ENCODE measurements around the gene TRIM37. TPM values are rescaled to one million over a fixed set of nuclear protein-coding genes. Genes with fewer than 3 reads are reported as not detected.
A peak's percentile ranks its signal among the peaks of the same experiment; 100 is the strongest.
"Not testable (repeated sequence)": the region's sequence is repeated elsewhere in the genome, so short reads cannot be mapped to it uniquely, and the experiment has no call there.

The TRIM37 gene
- total and polyA plus RNA-seq, 11 donors: 5.8 to 26.2 (median 19.1) TPM

DNA sequence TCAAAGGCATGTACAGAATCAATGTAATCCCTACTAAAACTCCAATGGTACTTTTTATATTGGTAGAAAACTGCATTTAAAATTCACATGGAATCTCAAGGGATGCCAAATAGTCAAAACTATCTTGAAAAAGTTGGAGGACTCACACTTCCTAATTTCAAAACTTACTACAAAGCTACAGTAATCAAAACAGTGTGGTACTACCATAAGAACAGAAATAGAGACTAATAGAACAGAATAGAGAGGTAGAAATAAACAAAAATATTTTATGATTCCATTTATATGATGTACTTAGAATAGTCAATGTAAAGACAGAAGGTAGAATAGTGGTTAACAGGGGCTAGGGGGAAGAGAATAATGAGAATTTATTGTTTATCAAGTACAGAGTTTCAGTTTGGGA lies 8.8 kb downstream of the TRIM37 start:
- ATAC-seq: no peak
- TF ChIP-seq POLR2A (IDR thresholded peaks at IDR 0.05): no peak
- TF ChIP-seq, protein P1, sequence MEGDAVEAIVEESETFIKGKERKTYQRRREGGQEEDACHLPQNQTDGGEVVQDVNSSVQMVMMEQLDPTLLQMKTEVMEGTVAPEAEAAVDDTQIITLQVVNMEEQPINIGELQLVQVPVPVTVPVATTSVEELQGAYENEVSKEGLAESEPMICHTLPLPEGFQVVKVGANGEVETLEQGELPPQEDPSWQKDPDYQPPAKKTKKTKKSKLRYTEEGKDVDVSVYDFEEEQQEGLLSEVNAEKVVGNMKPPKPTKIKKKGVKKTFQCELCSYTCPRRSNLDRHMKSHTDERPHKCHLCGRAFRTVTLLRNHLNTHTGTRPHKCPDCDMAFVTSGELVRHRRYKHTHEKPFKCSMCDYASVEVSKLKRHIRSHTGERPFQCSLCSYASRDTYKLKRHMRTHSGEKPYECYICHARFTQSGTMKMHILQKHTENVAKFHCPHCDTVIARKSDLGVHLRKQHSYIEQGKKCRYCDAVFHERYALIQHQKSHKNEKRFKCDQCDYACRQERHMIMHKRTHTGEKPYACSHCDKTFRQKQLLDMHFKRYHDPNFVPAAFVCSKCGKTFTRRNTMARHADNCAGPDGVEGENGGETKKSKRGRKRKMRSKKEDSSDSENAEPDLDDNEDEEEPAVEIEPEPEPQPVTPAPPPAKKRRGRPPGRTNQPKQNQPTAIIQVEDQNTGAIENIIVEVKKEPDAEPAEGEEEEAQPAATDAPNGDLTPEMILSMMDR (IDR thresholded peaks at IDR 0.05): no peak
- Histone ChIP-seq H3K4me1 (peaks cover 0 to 23% (median 15%) of the 10 kb centered on the region in 12 donors), H3K9me3 (peaks cover 0 to 7% (median 0%) of the 10 kb centered on the region in 12 donors), H3K27ac (no peak overlapping the region), H3K27me3 (no peaks in the 10 kb centered on the region), H3K4me3 (no peak overlapping the region), H3K36me3 (peaks cover 0 to 36% (median 12%) of the 10 kb centered on the region in 9 donors)
- intact Hi-C loops (cut with DNase I): no loop called here
- no peak for DNase-seq

DNA sequence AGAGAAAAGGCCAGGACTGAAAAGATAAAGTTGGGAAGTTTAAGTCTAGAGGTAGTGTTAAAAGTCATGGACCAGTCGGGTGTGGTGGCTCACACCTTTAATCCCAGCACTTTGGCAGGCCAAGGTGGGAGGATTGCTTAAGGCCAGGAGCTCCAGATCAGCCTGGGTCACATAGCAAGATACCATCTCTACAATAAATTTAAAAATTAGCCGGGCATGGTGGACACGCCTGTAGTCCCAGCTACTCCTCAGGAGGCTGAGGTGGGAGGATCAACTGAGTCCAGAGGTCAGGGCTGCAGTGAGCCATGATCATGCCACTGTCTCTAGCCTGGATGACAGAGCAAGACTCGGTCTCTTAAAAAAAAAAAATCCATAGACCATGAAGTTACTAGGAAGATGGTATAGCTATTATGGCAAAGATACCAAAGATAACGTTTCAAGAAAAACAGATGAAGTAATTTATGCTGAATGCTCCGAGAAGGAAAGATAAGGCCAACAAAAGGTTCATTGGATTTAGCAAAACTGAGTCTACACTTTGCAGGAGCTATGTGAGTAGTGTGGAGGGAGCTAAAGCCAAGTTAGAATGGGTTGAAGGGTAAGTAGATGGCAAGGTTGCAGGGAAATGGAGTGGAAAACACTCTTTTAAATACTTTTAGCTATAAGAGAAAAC lies 11.7 kb downstream of the TRIM37 start:
- H3K4me3 ChIP-seq: no peak overlapping the region
- intact Hi-C loops (cut with DNase I): no loop called here
- no peaks in the 10 kb centered on the region for H3K27me3 ChIP-seq
- ATAC-seq (no peak), DNase-seq (no peak)
- WGBS, 4 donors: 85 to 90% (median 86%) methylated on average over 6 of the region's 6 CpGs
- peaks cover 0 to 7% (median 0%) of the 10 kb centered on the region in 12 donors for H3K9me3 ChIP-seq
- TF ChIP-seq POLR2A (IDR thresholded peaks at IDR 0.05): no peak
- TF ChIP-seq, protein P1 (IDR thresholded peaks at IDR 0.05): no peak
- H3K27ac ChIP-seq: peak overlapping the region in 1 of 12 donors; percentile 13
- H3K36me3 ChIP-seq: peaks cover 0 to 22% (median 3%) of the 10 kb centered on the region in 9 donors
- peaks cover 0 to 26% (median 16%) of the 10 kb centered on the region in 12 donors for H3K4me1 ChIP-seq

- H3K4me1 ChIP-seq: peaks cover 0 to 26% (median 16%) of the 10 kb centered on the region in 12 donors
- H3K9me3 ChIP-seq: peaks cover 0 to 7% (median 0%) of the 10 kb centered on the region in 12 donors
- H3K27ac ChIP-seq: peak overlapping the region in 11 of 12 donors; percentile 14 to 52 (median 36)
- WGBS, 4 donors: 15 to 29% (median 17%) methylated on average over 8 of the region's 8 CpGs
- DNase-seq (peak in 4 of 5 donors; percentile 33 to 71 (median 52)), ATAC-seq (peak; percentile 35 to 88 (median 72))
- intact Hi-C loops (cut with DNase I): no loop called here
- peak overlapping the region in 4 of 12 donors; percentile 5 to 24 (median 10) for H3K4me3 ChIP-seq
- H3K27me3 ChIP-seq: no peaks in the 10 kb centered on the region
- H3K36me3 ChIP-seq: peaks cover 0 to 24% (median 12%) of the 10 kb centered on the region in 9 donors
- TF ChIP-seq, protein P1 (IDR thresholded peaks at IDR 0.05): no peak
- no peak for TF ChIP-seq POLR2A (IDR thresholded peaks at IDR 0.05)
Measured at GRCh38 chr17:59093702-59094231, 12.9 kb downstream of the TRIM37 start.

DNA sequence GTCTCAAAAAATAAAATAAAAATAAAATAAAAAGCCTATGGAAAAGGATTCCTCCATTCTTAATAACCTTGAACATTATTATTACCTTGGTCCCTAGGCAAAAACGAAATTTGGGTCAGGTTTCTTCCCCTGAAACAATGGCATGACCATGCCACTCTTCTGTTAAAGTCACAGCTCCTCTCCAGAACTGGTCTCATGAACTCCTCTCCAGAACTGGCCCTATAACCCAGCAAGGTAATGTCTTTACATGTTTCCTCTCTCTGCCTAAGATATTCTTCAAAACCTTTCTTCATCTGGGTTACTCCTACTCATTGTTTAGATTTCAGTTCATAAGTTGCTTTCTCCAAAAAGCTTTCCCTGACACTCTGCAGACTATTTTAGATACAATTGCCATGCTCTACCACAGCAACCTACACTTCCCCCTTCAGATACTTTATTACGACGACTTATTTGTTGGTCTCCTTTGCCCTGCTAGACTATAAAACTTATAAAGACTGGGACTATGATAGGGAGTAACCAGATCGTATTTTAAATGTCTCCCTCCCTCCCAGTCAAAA lies 13.5 kb downstream of the TRIM37 start:
- Histone ChIP-seq H3K27me3 (no peaks in the 10 kb centered on the region), H3K4me1 (peaks cover 0 to 26% (median 16%) of the 10 kb centered on the region in 12 donors), H3K4me3 (peak overlapping the region in 4 of 12 donors; percentile 5 to 24 (median 10)), H3K27ac (peak overlapping the region in 11 of 12 donors; percentile 14 to 52 (median 36)), H3K36me3 (peaks cover 0 to 28% (median 17%) of the 10 kb centered on the region in 9 donors), H3K9me3 (peaks cover 0 to 7% (median 0%) of the 10 kb centered on the region in 12 donors)
- DNase-seq (no peak), ATAC-seq (peak in 1 of 4 donors; percentile 40)
- WGBS, 4 donors: 25 to 30% (median 28%) methylated on average over 4 of the region's 4 CpGs
- intact Hi-C loops (cut with DNase I): no loop called here
- TF ChIP-seq, protein P1 (IDR thresholded peaks at IDR 0.05): no peak
- TF ChIP-seq POLR2A (IDR thresholded peaks at IDR 0.05): no peak

- peaks cover 0 to 45% (median 35%) of the 10 kb centered on the region in 9 donors for H3K36me3 ChIP-seq
- 86 to 95% (median 92%) methylated on average over 12 of the region's 12 CpGs for WGBS, 4 donors
- H3K27ac ChIP-seq; DNase-seq; ATAC-seq; H3K4me3 ChIP-seq; intact Hi-C loops (cut with DNase I); H3K27me3 ChIP-seq; H3K9me3 ChIP-seq: not testable (repeated sequence)
- peaks cover 0 to 26% (median 16%) of the 10 kb centered on the region in 12 donors for H3K4me1 ChIP-seq
Measured at GRCh38 chr17:59090593-59090992, 16.1 kb downstream of the TRIM37 start.
